SKM-1 (cell line): ENCODE data around the gene CYB5A.

Experiments
- DNase-seq: peaks from one replicate; lab custom pipeline; 2025; ENCODE audit not compliant: unreplicated experiment; lab: John Stamatoyannopoulos, UW

Gene CYB5A

DNA sequence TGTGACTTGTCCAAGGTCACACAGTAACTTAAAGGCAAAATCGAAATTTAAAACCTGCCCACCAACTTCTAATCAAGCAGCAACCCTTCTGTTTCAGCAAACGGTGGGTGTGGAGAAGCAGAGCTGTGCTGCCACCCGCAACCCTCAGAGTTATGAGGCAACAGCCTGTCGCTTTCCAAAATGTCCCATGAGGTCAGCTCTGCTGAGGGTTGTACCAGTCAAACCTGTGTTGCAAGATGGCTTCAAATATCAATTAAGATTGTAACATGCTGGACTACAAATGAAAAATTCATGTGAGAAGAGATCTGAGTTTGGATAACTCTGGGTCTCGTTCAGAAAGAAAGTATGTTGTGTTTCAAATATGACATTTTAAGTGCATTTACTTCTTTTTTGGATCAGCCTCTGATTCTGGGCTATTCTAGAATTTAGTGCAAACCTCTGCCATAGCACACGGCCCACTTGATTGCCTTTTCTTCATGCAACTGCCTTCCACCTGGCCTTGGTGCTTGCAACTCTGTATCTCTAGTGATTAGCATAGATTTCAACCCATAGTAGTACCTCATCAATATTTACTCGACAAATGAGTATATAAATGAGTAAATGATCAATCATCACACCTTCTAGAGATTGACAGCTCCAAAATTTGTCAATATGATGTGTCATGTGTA is 74.2 kb downstream of the CYB5A start:
- DNase-seq: peak; percentile 34

DNA sequence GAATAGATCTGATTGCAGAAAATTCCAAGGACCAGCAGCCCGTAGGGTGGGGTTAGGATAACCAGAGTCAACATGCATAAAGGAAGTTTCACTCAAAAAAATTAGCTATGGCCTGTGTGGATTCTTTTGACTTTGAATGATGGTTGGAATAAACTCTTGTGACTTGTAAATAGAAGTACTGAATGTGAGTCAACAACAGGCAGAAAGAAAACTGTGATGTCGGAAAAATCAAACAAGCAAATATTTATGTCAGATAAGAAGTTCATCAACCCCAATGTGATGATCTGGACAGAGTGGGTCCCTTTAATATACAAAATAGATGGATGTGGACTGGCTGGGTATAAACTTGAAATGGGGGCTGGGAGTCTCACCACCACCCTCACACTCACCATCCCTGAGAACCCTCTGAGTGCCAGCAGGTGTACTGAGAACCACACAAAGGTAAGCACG is 75.1 kb downstream of the CYB5A start:
- no peak for DNase-seq

DNA sequence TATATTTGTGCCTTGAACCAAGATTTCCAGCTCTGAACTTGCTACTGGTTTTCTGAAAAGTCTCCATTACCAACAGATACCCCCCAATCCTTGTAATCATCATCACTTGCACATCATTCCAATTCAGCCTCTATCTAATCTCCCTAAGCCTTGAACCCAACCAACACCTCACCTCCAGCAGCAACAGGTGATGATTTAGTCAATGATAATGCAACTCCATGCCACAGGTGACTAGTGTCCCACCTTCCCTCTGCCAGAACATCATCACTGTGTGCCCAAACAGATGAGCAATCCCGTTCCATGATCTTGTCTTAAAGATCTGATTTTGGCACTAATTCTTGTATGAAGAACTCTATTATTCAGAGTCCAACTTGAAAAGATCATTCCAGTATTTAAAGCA is 75.9 kb downstream of the CYB5A start:
- no peak for DNase-seq

DNA sequence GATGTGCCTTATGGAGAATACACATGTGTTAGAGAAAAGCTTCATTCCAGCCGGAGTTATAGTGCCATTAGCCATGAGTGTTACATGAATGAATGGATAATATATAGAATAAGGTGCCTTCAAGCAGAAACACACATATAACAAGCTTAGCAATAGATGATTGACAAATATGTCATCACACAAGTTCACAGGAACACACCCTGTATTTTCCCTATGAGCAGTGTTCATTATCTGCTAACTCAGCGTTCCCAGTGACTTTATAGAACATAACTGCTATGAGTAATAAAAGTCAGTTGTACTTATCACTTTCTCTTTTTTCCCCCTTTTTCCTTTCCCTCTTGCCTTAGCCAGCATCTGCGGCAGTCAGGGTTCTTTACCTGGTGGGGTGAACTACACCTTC is 78.3 kb downstream of the CYB5A start:
- DNase-seq: no peak

DNA sequence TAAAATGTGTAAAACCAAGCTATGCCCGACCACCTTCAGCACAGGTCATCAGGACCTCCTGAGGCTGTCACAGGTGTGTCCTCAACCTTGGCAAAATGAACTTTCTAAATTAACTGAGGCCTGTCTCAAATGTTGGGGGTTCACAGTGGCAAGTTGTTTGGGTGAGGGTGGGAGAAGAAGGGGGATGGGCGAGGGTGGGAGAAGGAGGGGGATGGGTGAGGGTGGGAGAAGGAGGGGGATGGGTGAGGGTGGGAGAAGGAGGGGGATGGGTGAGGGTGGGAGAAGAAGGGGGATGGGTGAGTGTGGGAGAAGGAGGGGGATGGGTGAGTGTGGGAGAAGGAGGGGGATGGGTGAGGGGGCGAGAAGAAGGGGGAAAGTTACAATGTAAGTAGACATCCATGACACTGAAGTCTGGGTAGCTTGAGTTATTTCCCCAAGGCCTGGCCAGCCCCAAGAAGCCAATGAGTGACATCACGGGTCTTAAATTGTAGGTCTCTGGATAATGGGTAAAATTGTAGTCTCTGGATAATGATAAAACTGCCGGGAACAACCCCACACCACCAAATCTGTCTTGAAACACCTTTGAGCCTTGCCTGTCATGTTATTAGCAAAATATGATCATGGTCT is 87.1 kb downstream of the CYB5A start:
- DNase-seq: no peak

DNA sequence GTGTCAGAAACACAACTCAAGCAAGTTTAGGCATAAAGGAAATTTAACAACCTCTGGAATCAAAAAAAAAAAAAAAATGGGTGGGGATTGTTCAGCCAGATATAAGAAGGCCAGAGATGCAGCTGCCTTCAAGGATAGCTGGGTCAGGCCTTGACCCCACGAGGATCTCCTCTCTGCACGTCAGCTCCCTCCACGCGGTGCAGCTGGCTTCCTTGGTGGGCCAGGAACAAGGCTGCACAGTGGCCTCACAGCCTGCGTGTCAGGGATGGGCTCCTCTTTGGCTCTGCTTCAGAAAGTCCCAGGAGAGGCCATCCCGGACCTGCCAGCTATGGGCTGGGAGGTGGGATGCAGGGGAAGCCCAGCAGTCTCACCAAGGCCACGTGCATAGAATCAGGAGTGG is 88.0 kb downstream of the CYB5A start:
- DNase-seq: no peak
